Subcutaneous preadipocyte (primary cell): Measurements from ENCODE around the gene CDH16. TPM values are rescaled to one million over a fixed set of nuclear protein-coding genes. Genes with fewer than 3 reads are reported as not detected.

Source experiments
- total RNA-seq: library from RNA; depleted of rRNA; stranded (reverse); fragments of >200 nt; gene quantifications from 2 replicates; pipeline ENCODE4 v1.2.3, GENCODE V29; 2012

CDH16 gene, protein sequence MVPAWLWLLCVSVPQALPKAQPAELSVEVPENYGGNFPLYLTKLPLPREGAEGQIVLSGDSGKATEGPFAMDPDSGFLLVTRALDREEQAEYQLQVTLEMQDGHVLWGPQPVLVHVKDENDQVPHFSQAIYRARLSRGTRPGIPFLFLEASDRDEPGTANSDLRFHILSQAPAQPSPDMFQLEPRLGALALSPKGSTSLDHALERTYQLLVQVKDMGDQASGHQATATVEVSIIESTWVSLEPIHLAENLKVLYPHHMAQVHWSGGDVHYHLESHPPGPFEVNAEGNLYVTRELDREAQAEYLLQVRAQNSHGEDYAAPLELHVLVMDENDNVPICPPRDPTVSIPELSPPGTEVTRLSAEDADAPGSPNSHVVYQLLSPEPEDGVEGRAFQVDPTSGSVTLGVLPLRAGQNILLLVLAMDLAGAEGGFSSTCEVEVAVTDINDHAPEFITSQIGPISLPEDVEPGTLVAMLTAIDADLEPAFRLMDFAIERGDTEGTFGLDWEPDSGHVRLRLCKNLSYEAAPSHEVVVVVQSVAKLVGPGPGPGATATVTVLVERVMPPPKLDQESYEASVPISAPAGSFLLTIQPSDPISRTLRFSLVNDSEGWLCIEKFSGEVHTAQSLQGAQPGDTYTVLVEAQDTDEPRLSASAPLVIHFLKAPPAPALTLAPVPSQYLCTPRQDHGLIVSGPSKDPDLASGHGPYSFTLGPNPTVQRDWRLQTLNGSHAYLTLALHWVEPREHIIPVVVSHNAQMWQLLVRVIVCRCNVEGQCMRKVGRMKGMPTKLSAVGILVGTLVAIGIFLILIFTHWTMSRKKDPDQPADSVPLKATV
- not detected in 2 replicates for total RNA-seq

DNA sequence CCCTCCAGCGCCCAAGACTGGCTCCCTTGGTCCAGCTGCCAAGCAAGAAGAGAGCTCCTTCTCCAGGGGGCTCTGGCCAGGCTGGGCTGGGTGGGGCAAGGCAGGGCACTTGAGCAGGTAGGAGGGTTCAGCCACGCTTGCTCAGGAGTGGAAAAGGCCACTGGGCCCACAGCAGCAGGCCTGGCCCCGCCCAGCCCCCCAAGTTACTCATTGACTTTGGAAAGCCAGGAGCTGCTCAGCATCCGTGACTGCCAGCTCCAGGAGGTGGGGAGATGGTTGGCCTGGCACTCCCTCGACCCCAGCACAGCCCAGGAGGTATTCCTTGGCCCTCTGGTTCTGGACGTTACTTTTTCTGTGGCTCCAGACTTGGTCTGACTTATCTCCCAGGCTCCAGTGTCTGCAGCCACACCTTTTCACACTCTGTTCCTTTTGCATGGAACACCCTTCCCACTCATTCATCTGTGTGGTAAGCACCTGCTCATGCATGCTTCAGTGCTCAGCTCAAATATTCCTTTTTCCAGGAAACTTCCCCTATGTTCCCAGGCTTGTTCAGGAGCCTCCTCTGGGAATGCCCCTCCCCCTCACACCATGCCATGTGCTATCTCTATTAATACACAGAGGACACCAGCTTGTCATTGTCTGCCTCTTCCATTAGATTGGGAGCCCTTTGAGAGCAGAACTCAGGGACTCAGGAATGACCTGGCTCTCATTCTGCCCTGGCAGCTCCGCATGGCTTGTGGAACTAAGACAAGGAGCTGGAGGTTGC lies at the start of gene CDH16:
Gene CDH16 (minus strand): TSS at position 83 of the 766 bp plus-strand sequence. CDS start 820 bp downstream, outside the sequence.

DNA sequence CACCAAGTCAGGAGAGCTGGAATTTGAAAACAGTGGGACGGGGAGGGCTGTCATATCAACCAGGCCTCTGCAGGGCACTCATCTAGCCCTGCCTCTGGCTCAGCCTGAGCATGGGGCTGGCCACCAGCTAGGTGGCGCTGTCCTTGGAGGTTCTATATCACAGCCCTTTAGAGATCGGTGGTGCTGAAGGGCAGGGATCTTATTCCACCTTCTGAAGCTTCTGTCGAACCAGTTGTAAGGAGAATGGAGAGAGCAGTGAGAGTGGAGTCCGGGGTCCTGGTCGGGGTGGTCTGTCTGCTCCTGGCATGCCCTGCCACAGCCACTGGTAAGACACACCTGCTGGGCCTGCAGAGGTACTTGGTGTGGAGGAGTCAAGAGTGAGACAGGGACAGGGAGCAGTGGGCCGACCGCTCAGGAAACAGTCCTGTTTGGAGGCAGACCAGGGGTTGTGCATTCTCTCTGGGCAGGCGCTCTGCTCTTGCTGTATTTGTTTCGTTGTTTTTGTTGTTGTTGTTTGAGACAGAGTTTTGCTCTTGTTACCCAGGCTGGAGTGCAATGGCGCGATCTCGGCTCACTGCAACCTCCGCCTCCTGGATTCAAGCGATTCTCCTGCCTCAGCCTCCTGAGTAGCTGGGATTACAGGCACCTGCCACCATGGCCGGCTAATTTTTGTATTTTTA lies 42.5 kb upstream of the CDH16 start, which contains the start of gene CES3:
Gene CES3 (plus strand): TSS at position 202 of the 680 bp plus-strand sequence. CDS start 42 bp downstream, at position 244.

DNA sequence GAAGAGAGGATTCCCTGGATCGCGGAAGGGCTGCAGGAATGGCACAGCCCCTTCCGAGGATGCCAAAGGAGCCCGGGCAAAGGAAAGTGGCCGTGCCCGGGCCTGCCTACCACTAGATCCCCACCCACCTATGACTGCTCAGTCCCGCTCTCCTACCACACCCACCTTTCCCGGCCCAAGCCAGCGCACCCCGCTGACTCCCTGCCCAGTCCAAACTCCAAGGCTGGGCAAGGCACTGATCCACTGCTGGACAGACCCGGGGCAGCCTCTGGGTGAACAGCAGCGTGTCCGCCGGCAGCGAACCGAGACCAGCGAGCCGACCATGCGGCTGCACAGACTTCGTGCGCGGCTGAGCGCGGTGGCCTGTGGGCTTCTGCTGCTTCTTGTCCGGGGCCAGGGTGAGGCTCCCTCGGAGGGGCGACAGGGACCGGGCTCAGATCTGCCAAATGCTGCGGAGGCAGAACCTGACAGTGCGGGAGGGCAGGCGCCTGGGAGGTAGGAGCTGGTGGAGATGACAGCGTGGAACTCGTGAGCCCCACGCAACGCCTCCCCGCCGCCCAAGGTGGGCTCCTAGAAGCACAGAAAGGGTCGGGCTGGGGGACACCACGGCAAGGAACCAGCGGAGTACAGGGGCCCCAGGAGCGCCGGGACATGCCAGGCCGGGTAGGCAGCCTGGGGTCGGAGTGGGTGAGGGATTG lies 16.8 kb upstream of the CDH16 start, which contains the start of gene CES2:
Gene CES2 (plus strand): TSS at position 203 of the 698 bp plus-strand sequence. CDS start 120 bp downstream, at position 323.

DNA sequence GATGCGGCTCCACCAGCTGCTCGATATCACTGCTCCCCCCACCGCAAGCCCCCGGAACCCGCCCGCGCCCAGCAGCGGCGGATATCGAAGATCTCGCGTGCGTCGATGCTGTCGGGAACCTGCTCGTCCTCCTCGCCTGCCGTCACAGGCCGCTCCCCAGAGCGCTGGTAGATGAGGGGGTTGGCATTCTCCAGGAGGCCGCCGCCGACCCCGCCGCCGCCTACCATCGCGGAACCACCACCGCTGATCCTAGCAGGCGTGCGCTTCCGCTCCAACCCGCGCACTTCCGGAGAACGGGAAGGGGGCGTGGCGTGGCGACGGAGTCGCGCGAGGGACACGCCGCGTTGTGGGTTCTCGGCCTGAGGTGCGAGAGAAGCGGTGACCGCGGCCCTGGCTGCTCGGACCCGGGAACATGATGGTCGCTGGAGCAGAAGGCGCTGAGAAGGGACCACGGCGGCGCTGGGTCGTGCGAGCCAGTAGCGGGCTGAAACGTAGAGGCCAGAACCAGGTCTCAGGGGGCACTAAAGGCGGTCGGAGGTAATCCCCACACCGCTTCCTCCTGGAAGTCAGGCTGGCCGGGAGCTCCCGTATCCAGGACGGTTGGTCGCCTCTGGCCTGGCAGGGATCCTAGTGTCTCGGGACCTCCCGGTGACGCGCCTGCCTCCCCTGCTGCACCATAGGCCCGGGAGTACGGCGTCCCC lies 15.6 kb upstream of the CDH16 start, which contains the start of gene CIAO2B:
Gene CIAO2B (minus strand): TSS at position 265 of the 701 bp plus-strand sequence. CDS start 38 bp downstream, at position 227.

DNA sequence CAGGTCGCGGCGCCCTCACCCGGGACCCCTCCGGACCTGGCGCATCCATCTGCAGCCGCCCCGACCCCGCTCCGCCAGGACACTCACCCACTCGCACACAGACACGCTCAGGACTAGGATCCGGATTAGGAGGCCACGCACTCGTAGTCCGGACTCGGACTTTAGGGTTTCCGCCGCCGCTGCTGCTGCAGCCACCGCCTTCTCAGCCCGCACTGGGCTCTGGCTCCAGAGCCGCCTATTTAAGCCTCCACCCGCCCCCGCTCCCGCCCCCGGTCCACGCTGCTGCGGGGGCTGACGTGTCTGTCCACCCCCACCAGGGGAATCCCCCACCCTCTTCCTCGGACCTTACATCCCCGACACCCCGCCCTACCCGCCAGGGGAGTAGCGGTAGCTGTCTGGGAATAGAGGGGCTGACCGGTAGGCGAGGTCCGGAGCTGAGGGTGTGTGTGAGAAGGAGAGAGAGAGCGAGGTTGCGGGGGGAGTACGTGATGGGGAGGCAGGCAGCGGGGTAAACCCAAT lies 6.7 kb upstream of the CDH16 start, which contains the start of gene RRAD:
Gene RRAD (minus strand): TSS at position 214 of the 519 bp plus-strand sequence. CDS start 356 bp downstream, outside the sequence.

DNA sequence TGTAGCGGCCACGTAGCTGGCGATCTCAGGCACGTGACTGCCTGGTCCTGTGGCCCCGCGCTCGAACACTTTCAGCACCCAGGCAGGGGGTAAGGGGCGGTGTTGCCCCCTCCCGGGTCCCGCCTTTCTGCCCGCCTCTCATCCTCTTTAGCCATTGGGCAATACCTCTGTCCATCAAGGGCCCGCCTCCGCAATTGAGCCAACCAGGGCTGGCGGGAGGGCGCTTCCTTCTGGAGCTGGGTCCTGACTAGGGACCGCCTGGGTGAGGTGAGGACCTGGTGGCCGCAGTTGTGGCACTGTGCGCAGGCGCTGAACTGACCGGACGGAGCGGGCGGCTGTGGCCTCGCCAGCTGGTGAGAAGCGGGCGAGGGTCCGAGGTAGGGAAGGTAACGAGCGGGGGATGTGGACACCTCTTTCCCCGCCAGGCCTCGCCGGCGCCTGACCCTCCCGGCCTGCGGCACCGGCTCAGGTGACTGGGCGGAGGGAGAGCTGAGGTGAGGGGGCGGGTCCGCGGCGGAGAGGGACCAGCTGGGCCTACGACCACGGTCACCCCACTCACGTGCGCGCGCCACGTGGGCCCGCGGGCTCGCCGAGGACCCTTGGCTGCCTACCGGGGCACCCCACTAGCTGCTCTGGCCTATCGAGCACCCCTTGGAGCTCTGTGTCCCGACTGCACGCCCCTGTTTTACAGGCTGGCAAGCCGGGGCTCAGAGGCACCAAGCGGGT lies 38.2 kb downstream of the CDH16 start, which contains the start of gene PDP2:
Gene PDP2 (plus strand): TSS at position 228 of the 726 bp plus-strand sequence. CDS start 3,770 bp downstream, outside the sequence.

Other genes with a start within 250 kb of the CDH16 start
- 16.9 and 20.3 TPM in 2 replicates for gene CMTM4, start 222.1 kb downstream of the CDH16 start, total RNA-seq
- 67.6 and 76.4 TPM in 2 replicates for gene DYNC1LI2, start 167.3 kb downstream of the CDH16 start, total RNA-seq
- gene TERB1, start 117.3 kb downstream of the CDH16 start, total RNA-seq, result not detected in 2 replicates
- gene NAE1, start 87.9 kb downstream of the CDH16 start, total RNA-seq, result 79.4 and 81.3 TPM in 2 replicates
- not detected in 2 replicates for gene CA7, start 74.5 kb downstream of the CDH16 start, total RNA-seq
- 8.8 and 14.3 TPM in 2 replicates for gene PDP2, start 38.4 kb downstream of the CDH16 start, total RNA-seq
- gene RRAD, start 6.7 kb upstream of the CDH16 start, total RNA-seq, result 0.98 and 1.5 TPM in 2 replicates
- 92.9 and 125 TPM in 2 replicates for gene CIAO2B, start 15.5 kb upstream of the CDH16 start, total RNA-seq
- gene CES2, start 16.6 kb upstream of the CDH16 start, total RNA-seq, result 34.2 and 39.3 TPM in 2 replicates
- gene CES3, start 42.4 kb upstream of the CDH16 start, total RNA-seq, result under 0.01 TPM in 2 replicates
- 1.1 and 1.4 TPM in 2 replicates for gene CES4A, start 69.7 kb upstream of the CDH16 start, total RNA-seq
- gene CBFB, start 110.3 kb upstream of the CDH16 start, total RNA-seq, result 49.2 and 85.2 TPM in 2 replicates
- gene PHAF1, start 191.1 kb upstream of the CDH16 start, total RNA-seq, result 11.4 and 14.9 TPM in 2 replicates
- gene B3GNT9, start 232.1 kb upstream of the CDH16 start, total RNA-seq, result 15.4 and 23.1 TPM in 2 replicates
- gene TRADD, start 241.0 kb upstream of the CDH16 start, total RNA-seq, result 12.1 and 14.7 TPM in 2 replicates
- 10.8 and 19.5 TPM in 2 replicates for gene FBXL8, start 241.1 kb upstream of the CDH16 start, total RNA-seq
- gene HSF4, start 245.9 kb upstream of the CDH16 start, total RNA-seq, result 2.7 and 6.2 TPM in 2 replicates